ENCODE measurements around the gene UCHL5. TPM values are rescaled to one million over a fixed set of nuclear protein-coding genes. Genes with fewer than 3 reads are reported as not detected.
"Not testable (repeated sequence)": the region's sequence is repeated elsewhere in the genome, so short reads cannot be mapped to it uniquely, and the experiment has no call there.

Gene UCHL5
- total RNA-seq, 4 donors from 2014 or later, result 13.7 to 35.0 (median 26.0) TPM

GRCh38 chr1:192984080-192984479 is 75.1 kb downstream of the UCHL5 start:
- intact Hi-C loops (cut with DNase I; ENCODE audit: low total_unique reads) (no loop called here), in situ Hi-C loops (cut with MboI; ENCODE audit: low pct_ligation_motif_present in 1 of 4, low pct_unique_long_range_greater_than_20kb in 1 of 4, low sequenced_read_pairs in 3 of 4) (no loop called here)
- WGBS, 2 donors (ENCODE audit: low coverage in 1 of 2), result 89 to 100% methylated on average over 1 of the region's 1 CpG
- Histone ChIP-seq H3K9me3 (no peaks in the 10 kb centered on the region), H3K4me1 (peaks cover 0 to under 1% (median 0%) of the 10 kb centered on the region in 4 donors), H3K27ac (no peak overlapping the region), H3K4me3 (no peak overlapping the region), H3K36me3 (no peaks in the 10 kb centered on the region), H3K27me3 (no peaks in the 10 kb centered on the region)
- DNase-seq, result no peak
- TF ChIP-seq POLR2A (IDR thresholded peaks at IDR 0.05), result no peak
- no peak for TF ChIP-seq CTCF (IDR thresholded peaks at IDR 0.05)

GRCh38 chr1:192983349-192983980 is 75.7 kb downstream of the UCHL5 start:
- peaks cover 0 to 4% (median 2%) of the 10 kb centered on the region in 4 donors for H3K4me1 ChIP-seq
- H3K27ac ChIP-seq, result no peak overlapping the region
- no peak for TF ChIP-seq POLR2A (IDR thresholded peaks at IDR 0.05)
- no peak for TF ChIP-seq POLR2AphosphoS5 (IDR thresholded peaks at IDR 0.05)
- no peak for TF ChIP-seq EP300 (IDR thresholded peaks at IDR 0.05; ENCODE audit: low read depth)
- no peak for TF ChIP-seq CTCF (IDR thresholded peaks at IDR 0.05)
- H3K4me3 ChIP-seq, result no peak overlapping the region
- no peaks in the 10 kb centered on the region for H3K27me3 ChIP-seq
- H3K9me3 ChIP-seq, result no peaks in the 10 kb centered on the region
- H3K36me3 ChIP-seq, result no peaks in the 10 kb centered on the region
- WGBS, 2 donors (ENCODE audit: low coverage in 1 of 2), result 70 to 72% methylated on average over 6 of the region's 6 CpGs
- no peak for DNase-seq
- in situ Hi-C loops (cut with MboI; ENCODE audit: low pct_ligation_motif_present in 1 of 4, low pct_unique_long_range_greater_than_20kb in 1 of 4, low sequenced_read_pairs in 3 of 4), result no loop called here
- intact Hi-C loops (cut with DNase I; ENCODE audit: low total_unique reads), result no loop called here

GRCh38 chr1:192980856-192981255 is 78.3 kb downstream of the UCHL5 start:
- TF ChIP-seq POLR2A (IDR thresholded peaks at IDR 0.05) (no peak), CTCF (IDR thresholded peaks at IDR 0.05) (no peak), POLR2AphosphoS5 (IDR thresholded peaks at IDR 0.05) (no peak), EP300 (IDR thresholded peaks at IDR 0.05; ENCODE audit: low read depth) (no peak)
- no peak for DNase-seq
- no peak overlapping the region for H3K27ac ChIP-seq
- H3K36me3 ChIP-seq, result no peaks in the 10 kb centered on the region
- H3K9me3 ChIP-seq, result no peaks in the 10 kb centered on the region
- no peaks in the 10 kb centered on the region for H3K27me3 ChIP-seq
- H3K4me3 ChIP-seq, result no peak overlapping the region
- peaks cover 0 to 7% (median 2%) of the 10 kb centered on the region in 4 donors for H3K4me1 ChIP-seq
- in situ Hi-C loops (cut with MboI; ENCODE audit: low pct_ligation_motif_present in 1 of 4, low pct_unique_long_range_greater_than_20kb in 1 of 4, low sequenced_read_pairs in 3 of 4) (no loop called here), intact Hi-C loops (cut with DNase I; ENCODE audit: low total_unique reads) (no loop called here)
- WGBS, 2 donors (ENCODE audit: low coverage in 1 of 2), result 60 to 95% methylated on average over 1 of the region's 1 CpG

GRCh38 chr1:192980334-192980733 is 78.8 kb downstream of the UCHL5 start:
- H3K27ac ChIP-seq; H3K9me3 ChIP-seq; H3K4me1 ChIP-seq; intact Hi-C loops (cut with DNase I; ENCODE audit: low total_unique reads); in situ Hi-C loops (cut with MboI; ENCODE audit: low pct_ligation_motif_present in 1 of 4, low pct_unique_long_range_greater_than_20kb in 1 of 4, low sequenced_read_pairs in 3 of 4); H3K36me3 ChIP-seq; DNase-seq; H3K4me3 ChIP-seq; H3K27me3 ChIP-seq: not testable (repeated sequence)
- WGBS, 2 donors (ENCODE audit: low coverage in 1 of 2), result 82 to 100% methylated on average over 1 to 4 of the region's 4 CpGs

GRCh38 chr1:192979542-192979941 is 79.6 kb downstream of the UCHL5 start:
- H3K9me3 ChIP-seq, result no peaks in the 10 kb centered on the region
- TF ChIP-seq CTCF (IDR thresholded peaks at IDR 0.05) (no peak), POLR2AphosphoS5 (IDR thresholded peaks at IDR 0.05) (no peak), POLR2A (IDR thresholded peaks at IDR 0.05) (no peak), EP300 (IDR thresholded peaks at IDR 0.05; ENCODE audit: low read depth) (no peak)
- H3K27ac ChIP-seq, result no peak overlapping the region
- H3K36me3 ChIP-seq, result no peaks in the 10 kb centered on the region
- H3K27me3 ChIP-seq, result no peaks in the 10 kb centered on the region
- intact Hi-C loops (cut with DNase I; ENCODE audit: low total_unique reads) (no loop called here), in situ Hi-C loops (cut with MboI; ENCODE audit: low pct_ligation_motif_present in 1 of 4, low pct_unique_long_range_greater_than_20kb in 1 of 4, low sequenced_read_pairs in 3 of 4) (no loop called here)
- H3K4me1 ChIP-seq, result peaks cover 0 to 7% (median 5%) of the 10 kb centered on the region in 4 donors
- no peak for DNase-seq
- no peak overlapping the region for H3K4me3 ChIP-seq
- WGBS, 2 donors (ENCODE audit: low coverage in 1 of 2), result 85 to 95% methylated on average over 10 to 13 of the region's 13 CpGs
